Uterus (tissue), 4 donors: ENCODE results near the gene PRDM10. TPM values are rescaled to one million over a fixed set of nuclear protein-coding genes. Genes with fewer than 3 reads are reported as not detected.

ENCODE experiments used
- DNase-seq, 2 donors: peaks; one replicate each; pipeline ENCODE4 v3.0.0-alpha.2; 2019 to 2020
- H3K27ac ChIP-seq, 2 donors: fragments of 200-600 bp; sonication (generic); 1 replicate in 1 of 2; 2 replicates in 1 of 2; pipeline ENCODE4 v1.5.1; 2016 to 2018
- H3K27me3 ChIP-seq, 2 donors: fragments of 200-600 bp; sonication (generic); one replicate each; pipeline ENCODE4 v1.5.1; 2018 to 2019; ENCODE audit warnings: control low read depth in 1 of 2
- H3K36me3 ChIP-seq, 2 donors: fragments of 200-600 bp; sonication (generic); one replicate each; pipeline ENCODE4 v1.5.1; 2019; ENCODE audit warnings: control low read depth in 1 of 2
- H3K4me1 ChIP-seq, 2 donors: fragments of 200-600 bp; sonication (generic); one replicate each; pipeline ENCODE4 v1.5.1; 2018 to 2019; ENCODE audit warnings: control low read depth in 1 of 2
- H3K4me3 ChIP-seq, 2 donors: fragments of 200-600 bp; sonication (generic); 1 replicate in 1 of 2; 2 replicates in 1 of 2; pipeline ENCODE4 v1.5.1; 2018 to 2019; ENCODE audit warnings: mild to moderate bottlenecking in 1 of 2
- H3K9me3 ChIP-seq, 2 donors: fragments of 200-600 bp; sonication (generic); one replicate each; pipeline ENCODE4 v1.5.1; 2019; ENCODE audit warnings: control low read depth in 1 of 2
- CTCF ChIP-seq, 4 experiments: fragments of 200-600 bp in 2 of 4; fragments of 450-650 bp in 2 of 4; sonication (generic) in 2 of 4; IDR thresholded peaks; one replicate each; pipeline ENCODE4 v1.5.1; 2016 to 2019; ENCODE audit warnings: antibody characterized with exemption in 4 of 4, mild to moderate bottlenecking in 2 of 4, moderate library complexity in 1 of 4
- POLR2A ChIP-seq, 2 donors: fragments of 450-650 bp; IDR thresholded peaks; one replicate each; pipeline ENCODE4 v1.6.1; 2016; ENCODE audit warnings: antibody characterized with exemption in 2 of 2, mild to moderate bottlenecking in 1 of 2, moderate library complexity in 1 of 2
- intact Hi-C: fragments of 100-400 bp; cut with DNase I; formaldehyde crosslinking; loops from one replicate; pipeline ENCODE4 v1.15.1; 2023; ENCODE audit warnings: low total_unique reads
- total RNA-seq, 4 donors: library from RNA; depleted of rRNA in 3 of 4; stranded (reverse); fragments of >200 nt in 3 of 4; gene quantifications; one replicate each; pipeline versions ENCODE4 v1.1.0 to v1.2.4, GENCODE V29; 2014 to 2023
- donor health status: DM: yes; HTN: yes; CAD: no.

The PRDM10 gene
- total RNA-seq, 4 donors from 2014 or later = 0.29 to 18.6 (median 6.7) TPM

GRCh38 chr11:130043575-130043974, 40.9 kb upstream of the PRDM10 start:
- no peak for TF ChIP-seq CTCF (IDR thresholded peaks at IDR 0.05)
- TF ChIP-seq POLR2A (IDR thresholded peaks at IDR 0.05) = no peak
- Histone ChIP-seq H3K4me1 (no peaks in the 10 kb centered on the region), H3K9me3 (no peaks in the 10 kb centered on the region), H3K27me3 (no peaks in the 10 kb centered on the region), H3K4me3 (no peak overlapping the region), H3K27ac (no peak overlapping the region), H3K36me3 (no peaks in the 10 kb centered on the region)
- intact Hi-C loops = no loop called here
- DNase-seq = no peak

- H3K9me3 ChIP-seq = no peaks in the 10 kb centered on the region
- intact Hi-C loops = no loop called here
- no peaks in the 10 kb centered on the region for H3K27me3 ChIP-seq
- no peak for DNase-seq
- H3K27ac ChIP-seq = no peak overlapping the region
- H3K4me1 ChIP-seq = no peaks in the 10 kb centered on the region
- H3K4me3 ChIP-seq = no peak overlapping the region
- TF ChIP-seq CTCF (IDR thresholded peaks at IDR 0.05) (no peak), POLR2A (IDR thresholded peaks at IDR 0.05) (no peak)
- no peaks in the 10 kb centered on the region for H3K36me3 ChIP-seq
Measured at GRCh38 chr11:130042093-130042591, 39.5 kb upstream of the PRDM10 start.

GRCh38 chr11:130040281-130040940, 37.8 kb upstream of the PRDM10 start:
- Histone ChIP-seq H3K27me3 (no peaks in the 10 kb centered on the region), H3K4me1 (no peaks in the 10 kb centered on the region), H3K27ac (no peak overlapping the region), H3K36me3 (no peaks in the 10 kb centered on the region), H3K4me3 (no peak overlapping the region), H3K9me3 (no peaks in the 10 kb centered on the region)
- TF ChIP-seq POLR2A (IDR thresholded peaks at IDR 0.05) (no peak), CTCF (IDR thresholded peaks at IDR 0.05) (no peak)
- intact Hi-C loops = no loop called here
- DNase-seq = no peak

- TF ChIP-seq CTCF (IDR thresholded peaks at IDR 0.05) (no peak), POLR2A (IDR thresholded peaks at IDR 0.05) (no peak)
- Histone ChIP-seq H3K27me3 (no peaks in the 10 kb centered on the region), H3K36me3 (no peaks in the 10 kb centered on the region), H3K4me1 (no peaks in the 10 kb centered on the region), H3K27ac (no peak overlapping the region), H3K9me3 (no peaks in the 10 kb centered on the region), H3K4me3 (no peak overlapping the region)
- DNase-seq = no peak
- intact Hi-C loops = no loop called here
Measured at GRCh38 chr11:130037881-130038585, 35.4 kb upstream of the PRDM10 start.

- DNase-seq = no peak
- no peaks in the 10 kb centered on the region for H3K36me3 ChIP-seq
- TF ChIP-seq POLR2A (IDR thresholded peaks at IDR 0.05) (no peak), CTCF (IDR thresholded peaks at IDR 0.05) (no peak)
- H3K4me3 ChIP-seq = no peak overlapping the region
- no peaks in the 10 kb centered on the region for H3K4me1 ChIP-seq
- no peaks in the 10 kb centered on the region for H3K9me3 ChIP-seq
- H3K27ac ChIP-seq = no peak overlapping the region
- H3K27me3 ChIP-seq = no peaks in the 10 kb centered on the region
- intact Hi-C loops = no loop called here
Measured at GRCh38 chr11:130037058-130037457, 34.4 kb upstream of the PRDM10 start.
